Adrenal gland (tissue), 5 donors: ENCODE measurements around the gene KLHDC4.

ENCODE experiments used
- POLR2A ChIP-seq, 2 donors: fragments of 450-650 bp; IDR thresholded peaks; one replicate each; pipeline ENCODE4 v1.6.1; 2017; ENCODE audit warnings: antibody characterized with exemption in 2 of 2, mild to moderate bottlenecking in 2 of 2, moderate library complexity in 1 of 2
- TF ChIP-seq, protein P1 (sequence below), 6 experiments: fragments of 450-650 bp in 4 of 6; fragments of 200-600 bp in 2 of 6; sonication (generic) in 1 of 6; IDR thresholded peaks; 1 replicate in 5 of 6; 2 replicates in 1 of 6; pipeline versions ENCODE4 v1.5.1 to v1.8.0; 2016 to 2021; ENCODE audit warnings: antibody characterized with exemption in 6 of 6, mild to moderate bottlenecking in 2 of 6, moderate library complexity in 1 of 6
- donor health status: DM: no; HTN: no; CAD: no.

DNA sequence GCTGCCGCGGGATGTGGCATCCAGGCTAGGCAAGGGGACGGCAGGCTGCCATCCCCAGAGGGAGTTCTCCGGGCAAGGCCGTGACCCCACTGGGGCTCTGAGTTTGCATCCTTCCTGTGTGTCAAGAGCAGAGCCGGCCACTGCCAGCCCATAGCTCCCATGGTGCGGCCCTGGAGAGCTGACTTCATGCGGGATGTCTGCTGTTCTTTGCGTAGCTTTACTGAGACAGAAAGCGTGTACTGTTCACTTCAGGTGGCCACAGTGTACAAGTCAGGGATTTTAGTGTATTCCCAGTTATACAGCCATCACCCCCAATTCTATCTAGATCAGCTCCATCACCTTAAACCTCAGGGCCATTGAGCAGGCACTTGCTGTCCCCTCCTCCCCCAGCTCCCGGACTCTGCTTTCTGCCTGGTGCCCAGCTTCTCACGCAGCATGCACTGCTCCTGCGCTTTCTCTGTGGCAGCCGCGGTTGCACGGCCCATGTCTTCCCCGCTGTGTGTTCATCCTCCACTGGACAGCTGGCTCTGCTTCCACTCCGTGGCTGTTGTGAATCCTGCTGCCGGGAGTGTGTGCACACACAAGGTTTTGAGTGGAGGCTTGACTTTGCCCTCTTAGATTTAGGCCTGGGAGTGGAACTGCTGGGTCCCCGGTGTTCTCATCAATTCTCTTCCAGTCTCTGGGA lies 71.2 kb downstream of the KLHDC4 start:
- TF ChIP-seq, protein P1, sequence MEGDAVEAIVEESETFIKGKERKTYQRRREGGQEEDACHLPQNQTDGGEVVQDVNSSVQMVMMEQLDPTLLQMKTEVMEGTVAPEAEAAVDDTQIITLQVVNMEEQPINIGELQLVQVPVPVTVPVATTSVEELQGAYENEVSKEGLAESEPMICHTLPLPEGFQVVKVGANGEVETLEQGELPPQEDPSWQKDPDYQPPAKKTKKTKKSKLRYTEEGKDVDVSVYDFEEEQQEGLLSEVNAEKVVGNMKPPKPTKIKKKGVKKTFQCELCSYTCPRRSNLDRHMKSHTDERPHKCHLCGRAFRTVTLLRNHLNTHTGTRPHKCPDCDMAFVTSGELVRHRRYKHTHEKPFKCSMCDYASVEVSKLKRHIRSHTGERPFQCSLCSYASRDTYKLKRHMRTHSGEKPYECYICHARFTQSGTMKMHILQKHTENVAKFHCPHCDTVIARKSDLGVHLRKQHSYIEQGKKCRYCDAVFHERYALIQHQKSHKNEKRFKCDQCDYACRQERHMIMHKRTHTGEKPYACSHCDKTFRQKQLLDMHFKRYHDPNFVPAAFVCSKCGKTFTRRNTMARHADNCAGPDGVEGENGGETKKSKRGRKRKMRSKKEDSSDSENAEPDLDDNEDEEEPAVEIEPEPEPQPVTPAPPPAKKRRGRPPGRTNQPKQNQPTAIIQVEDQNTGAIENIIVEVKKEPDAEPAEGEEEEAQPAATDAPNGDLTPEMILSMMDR (IDR thresholded peaks at IDR 0.05): no peak
- TF ChIP-seq POLR2A (IDR thresholded peaks at IDR 0.05): no peak
